OCI-LY7 (cell line): ENCODE measurements around the gene SAMD15. TPM values are rescaled to one million over a fixed set of nuclear protein-coding genes. Genes with fewer than 3 reads are reported as not detected.

Source experiments
- BruUV-seq: library from RNA; stranded (reverse); fragments of 400-500 nt; replicated peaks from 2 replicates; lab custom pipeline; 2021; lab: Mats Ljungman, UMichigan
- CTCF ChIA-PET: fragments of 300-600 bp; sonication (Branson Sonifier 250); formaldehyde crosslinking; loops from one replicate; lab custom pipeline; 2022; ENCODE audit warnings: antibody characterized with exemption; ENCODE audit not compliant: unreplicated experiment; lab: Charles Lee
- POLR2A ChIA-PET: fragments of 300-600 bp; sonication (Branson Sonifier 250); formaldehyde crosslinking; loops from one replicate; lab custom pipeline; 2022; ENCODE audit warnings: antibody characterized with exemption; lab: Charles Lee
- DNase-seq: peaks from one replicate; pipeline ENCODE4 v3.0.0-alpha.2; 2015; ENCODE audit warnings: low spot score
- H2AFZ ChIP-seq: fragments of 200-600 bp; sonication (generic), shearing (Covaris generic); 2 replicates; pipeline ENCODE4 v1.6.1; 2014; ENCODE audit warnings: mild to moderate bottlenecking, antibody characterized with exemption, low read length, moderate library complexity
- H3K27ac ChIP-seq: fragments of 200-600 bp; sonication (generic); 2 replicates; pipeline ENCODE4 v1.5.1; 2014; ENCODE audit warnings: mixed run types, low read depth, mild to moderate bottlenecking, moderate library complexity, low read length, inconsistent platforms; ENCODE audit not compliant: poor library complexity, severe bottlenecking
- H3K36me3 ChIP-seq: fragments of 200-600 bp; sonication (generic); 2 replicates; pipeline ENCODE4 v1.6.1; 2014; ENCODE audit warnings: mild to moderate bottlenecking, antibody characterized with exemption, low read length, moderate library complexity, mixed read lengths; ENCODE audit not compliant: insufficient read depth
- H3K4me1 ChIP-seq: fragments of 200-600 bp; sonication (generic); 2 replicates; pipeline ENCODE4 v1.5.1; 2014; ENCODE audit warnings: mild to moderate bottlenecking, low read length; ENCODE audit not compliant: insufficient read depth, poor library complexity, severe bottlenecking
- H3K4me2 ChIP-seq: fragments of 200-600 bp; sonication (generic); 2 replicates; pipeline ENCODE4 v1.6.1; 2014; ENCODE audit warnings: mild to moderate bottlenecking, low read length
- H3K4me3 ChIP-seq: fragments of 200-600 bp; sonication (generic); 2 replicates; pipeline ENCODE4 v1.5.1; 2014; ENCODE audit warnings: mild to moderate bottlenecking, low read depth, low read length; ENCODE audit not compliant: poor library complexity, severe bottlenecking
- H3K79me2 ChIP-seq: fragments of 200-600 bp; sonication (generic); 2 replicates; pipeline ENCODE4 v1.6.1; 2016; ENCODE audit warnings: low read depth, mild to moderate bottlenecking, low read length, moderate library complexity, mixed read lengths; ENCODE audit not compliant: insufficient read depth
- H3K9me2 ChIP-seq: fragments of 200-600 bp; sonication (generic); 2 replicates; pipeline ENCODE4 v1.6.1; 2016; ENCODE audit warnings: mild to moderate bottlenecking, low read length, mixed read lengths; ENCODE audit not compliant: insufficient read depth
- H3K9me3 ChIP-seq: fragments of 200-600 bp; sonication (generic); 2 replicates; pipeline ENCODE4 v1.6.1; 2014; ENCODE audit warnings: mild to moderate bottlenecking, mixed run types, low read length, mixed read lengths
- H4K20me1 ChIP-seq: fragments of 200-600 bp; sonication (generic); 2 replicates; pipeline ENCODE4 v1.6.1; 2014; ENCODE audit warnings: mild to moderate bottlenecking, antibody characterized with exemption, low read length, moderate library complexity, mixed read lengths; ENCODE audit not compliant: insufficient read depth
- CTCF ChIP-seq: fragments of 200-600 bp; sonication (generic); conservative IDR thresholded peaks from 2 replicates; pipeline ENCODE4 v1.5.1; 2014; ENCODE audit warnings: mild to moderate bottlenecking, antibody characterized with exemption, low read length, moderate library complexity, mixed read lengths
- EZH2phosphoT487 ChIP-seq: fragments of 200-600 bp; sonication (generic); IDR thresholded peaks from 2 replicates; pipeline ENCODE4 v1.6.1; 2018; ENCODE audit warnings: low read depth, borderline replicate concordance, mild to moderate bottlenecking, mixed run types, antibody characterized with exemption, low read length, moderate library complexity, mixed read lengths
- intact Hi-C: fragments of 100-400 bp; cut with micrococcal nuclease; formaldehyde crosslinking; loops from one replicate; pipeline ENCODE4 v1.10.0; 2022; ENCODE audit not compliant: unreplicated experiment
- total RNA-seq, 2 experiments: library from RNA; depleted of rRNA in 1 of 2; stranded (reverse); fragments of >200 nt in 1 of 2; shearing (Covaris generic) in 1 of 2; gene quantifications; 2 replicates each; pipeline ENCODE4 v1.2.3, GENCODE V29; 2014 to 2022

SAMD15 gene
- total RNA-seq, 2 experiments from 2014 or later = 1.1 to 2.0 TPM

DNA sequence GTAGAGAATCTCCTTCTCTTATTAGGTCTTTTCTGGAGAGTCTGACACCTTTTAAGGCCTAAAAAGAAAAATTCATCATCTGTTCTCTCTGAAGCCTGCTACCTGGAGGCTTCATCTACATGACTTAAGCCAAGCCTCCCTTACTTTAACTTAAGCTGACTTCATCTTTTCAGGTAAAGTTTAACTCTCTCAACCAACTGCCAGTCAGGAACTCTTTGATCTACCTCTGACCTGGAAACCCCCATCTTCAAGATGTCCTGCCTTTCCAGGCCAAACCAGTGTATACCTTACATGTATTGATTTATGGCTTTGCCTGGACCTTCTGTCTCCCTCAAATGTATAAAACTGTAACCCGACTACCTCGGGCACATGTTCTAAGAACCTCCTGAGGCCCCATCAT is 38.9 kb upstream of the SAMD15 start:
- no peak for TF ChIP-seq CTCF
- TF ChIP-seq EZH2phosphoT487 = no peak
- ChIA-PET CTCF (no interaction called here), POLR2A (no interaction called here)
- Histone ChIP-seq H3K9me3 (no peaks in the 10 kb centered on the region), H3K36me3 (peaks cover 79% of the 10 kb centered on the region), H3K27ac (no peak overlapping the region), H3K4me2 (no peak overlapping the region), H3K4me1 (no peaks in the 10 kb centered on the region), H2AFZ (no peak overlapping the region), H3K79me2 (no peaks in the 10 kb centered on the region), H3K9me2 (no peaks in the 10 kb centered on the region), H3K4me3 (no peak overlapping the region), H4K20me1 (no peaks in the 10 kb centered on the region)
- DNase-seq = no peak
- no TSS peak for BruUV-seq
- intact Hi-C loops = no loop called here

- intact Hi-C loops = no loop called here
- ChIA-PET CTCF (no interaction called here), POLR2A (interaction anchor here (0.6 kb wide), 1 partner anchor 28 kb away, joined by 3 read pairs; no protein-coding TSS in a partner anchor)
- TF ChIP-seq EZH2phosphoT487 (no peak), CTCF (no peak)
- Histone ChIP-seq H3K9me2 (no peaks in the 10 kb centered on the region), H4K20me1 (no peaks in the 10 kb centered on the region), H3K4me2 (no peak overlapping the region), H3K4me3 (no peak overlapping the region), H3K9me3 (no peaks in the 10 kb centered on the region), H2AFZ (no peak overlapping the region), H3K27ac (no peak overlapping the region), H3K4me1 (no peaks in the 10 kb centered on the region), H3K36me3 (peaks cover 90% of the 10 kb centered on the region), H3K79me2 (no peaks in the 10 kb centered on the region)
- DNase-seq = no peak
- no TSS peak for BruUV-seq
Observed at GRCh38 chr14:77339407-77339806, 37.8 kb upstream of the SAMD15 start.

- H3K79me2 ChIP-seq = no peaks in the 10 kb centered on the region
- no peaks in the 10 kb centered on the region for H3K9me3 ChIP-seq
- no peaks in the 10 kb centered on the region for H4K20me1 ChIP-seq
- no peaks in the 10 kb centered on the region for H3K4me1 ChIP-seq
- CTCF ChIA-PET = no interaction called here
- intact Hi-C loops = no loop called here
- TF ChIP-seq EZH2phosphoT487 = no peak
- TF ChIP-seq CTCF = no peak
- POLR2A ChIA-PET = interaction anchor here (0.7 to 1.1 kb wide), 2 partner anchors 19 to 37 kb away, joined by 5 read pairs; partner anchors contain the start of genes SAMD15 and TMED8
- no peak overlapping the region for H3K27ac ChIP-seq
- no peaks in the 10 kb centered on the region for H3K9me2 ChIP-seq
- no peak overlapping the region for H3K4me3 ChIP-seq
- H3K4me2 ChIP-seq = no peak overlapping the region
- no TSS peak for BruUV-seq
- H3K36me3 ChIP-seq = peaks cover 97% of the 10 kb centered on the region
- no peak for DNase-seq
- H2AFZ ChIP-seq = no peak overlapping the region
Observed at GRCh38 chr14:77340389-77340788, 36.8 kb upstream of the SAMD15 start.
